T-cell (primary cell): Measurements from ENCODE around the gene FHIT. TPM values are rescaled to one million over a fixed set of nuclear protein-coding genes. Genes with fewer than 3 reads are reported as not detected.

Source experiments
- ATAC-seq, 4 experiments: fragments of 200-7000 bp in 3 of 4; fragments of 150-1000 bp in 1 of 4; cut with Tn5 transposase; replicated peaks in 1 of 4; 1 replicate in 3 of 4; 2 replicates in 1 of 4; pipeline ENCODE4 v1.10.0; 2021; ENCODE audit warnings: moderate library complexity in 3 of 4, mild to moderate bottlenecking in 2 of 4, moderate number of reproducible peaks in 1 of 4
- CTCF ChIA-PET, 2 donors: fragments of 300-600 bp; sonication (Branson Sonifier 250); formaldehyde crosslinking; loops; one replicate each; lab custom pipeline; 2022; ENCODE audit warnings: antibody characterized with exemption in 2 of 2; lab: Charles Lee
- POLR2A ChIA-PET, 2 donors: fragments of 300-600 bp; sonication (Branson Sonifier 250); formaldehyde crosslinking; loops; one replicate each; lab custom pipeline; 2022; ENCODE audit warnings: antibody characterized with exemption in 2 of 2; lab: Charles Lee
- DNase-seq, 35 experiments: peaks; one replicate each; pipeline versions ENCODE4 v3.0.0 to v3.0.0-alpha.2; 2013 to 2023
- H3K27ac ChIP-seq: one replicate; pipeline ENCODE4 v1.5.1; 2013; ENCODE audit warnings: low read length
- H3K27me3 ChIP-seq, 2 experiments: replicated peaks in 1 of 2; 1 replicate in 1 of 2; 2 replicates in 1 of 2; pipeline versions ENCODE4 v1.6.1 to v1.7.0; 2013; ENCODE audit warnings: low read length in 1 of 2, mixed read lengths in 1 of 2; ENCODE audit not compliant: control insufficient read depth in 2 of 2, insufficient read depth in 2 of 2; ENCODE audit errors: extremely low read depth in 1 of 2
- H3K36me3 ChIP-seq, 2 donors: 1 replicate in 1 of 2; 2 replicates in 1 of 2; pipeline versions ENCODE4 v1.6.1 to v1.7.0; 2013; ENCODE audit warnings: low read length in 1 of 2; ENCODE audit not compliant: control insufficient read depth in 2 of 2, insufficient read depth in 1 of 2; ENCODE audit errors: extremely low read depth in 1 of 2
- H3K4me1 ChIP-seq, 2 experiments: 1 replicate in 1 of 2; 2 replicates in 1 of 2; pipeline versions ENCODE4 v1.6.1 to v1.7.0; 2013; ENCODE audit warnings: low read length in 2 of 2, mixed read lengths in 1 of 2; ENCODE audit not compliant: insufficient read depth in 2 of 2, control insufficient read depth in 1 of 2; ENCODE audit errors: extremely low read depth in 1 of 2
- H3K4me3 ChIP-seq, 2 donors: 1 replicate in 1 of 2; 2 replicates in 1 of 2; pipeline versions ENCODE4 v1.5.1 to v1.7.0; 2013; ENCODE audit warnings: mild to moderate bottlenecking in 2 of 2, low read length in 1 of 2, moderate library complexity in 1 of 2; ENCODE audit not compliant: control insufficient read depth in 1 of 2; ENCODE audit errors: extremely low read depth in 1 of 2
- H3K9me3 ChIP-seq: 2 replicates; pipeline ENCODE4 v1.7.0; 2013
- H3K27ac Mint-ChIP-seq, 2 donors: one replicate each; pipeline ENCODE4 v1.8.0; 2020 to 2021; ENCODE audit warnings: mild to moderate bottlenecking in 2 of 2, mixed read lengths in 2 of 2
- H3K27me3 Mint-ChIP-seq, 2 donors: one replicate each; pipeline ENCODE4 v1.8.0; 2021 to 2022; ENCODE audit warnings: mixed read lengths in 2 of 2
- H3K36me3 Mint-ChIP-seq: one replicate; pipeline ENCODE4 v1.8.0; 2021; ENCODE audit warnings: mixed read lengths
- H3K4me1 Mint-ChIP-seq, 3 donors: one replicate each; pipeline ENCODE4 v1.8.0; 2020 to 2022; ENCODE audit warnings: mixed read lengths in 3 of 3, mild to moderate bottlenecking in 1 of 3
- H3K4me3 Mint-ChIP-seq, 3 donors: one replicate each; pipeline ENCODE4 v1.8.0; 2020 to 2022; ENCODE audit warnings: mild to moderate bottlenecking in 3 of 3, mixed read lengths in 3 of 3, moderate library complexity in 3 of 3
- H3K9me3 Mint-ChIP-seq, 3 donors: one replicate each; pipeline ENCODE4 v1.8.0; 2020 to 2022; ENCODE audit warnings: mixed read lengths in 3 of 3
- WGBS: methylation state at CpG from one replicate; pipeline ENCODE4 v1.1.5; 2013; ENCODE audit warnings: missing lambda C conversion rate; ENCODE audit not compliant: insufficient coverage; 5-methylcytosine and 5-hydroxymethylcytosine counted together
- total RNA-seq, 35 experiments: library from RNA in 6 of 35; stranded (reverse) in 6 of 35; fragments of 120-200 nt in 1 of 35; gene quantifications; one replicate each; pipeline versions ENCODE4 v1.2.1 to v1.2.4 and lab custom pipeline; 2013 to 2026

The FHIT gene
- total RNA-seq, 5 donors from 2014 or later (not counting 1 experiment from before 2014, with no cell fraction given), result 33.1 to 197 (median 78.3) TPM

DNA sequence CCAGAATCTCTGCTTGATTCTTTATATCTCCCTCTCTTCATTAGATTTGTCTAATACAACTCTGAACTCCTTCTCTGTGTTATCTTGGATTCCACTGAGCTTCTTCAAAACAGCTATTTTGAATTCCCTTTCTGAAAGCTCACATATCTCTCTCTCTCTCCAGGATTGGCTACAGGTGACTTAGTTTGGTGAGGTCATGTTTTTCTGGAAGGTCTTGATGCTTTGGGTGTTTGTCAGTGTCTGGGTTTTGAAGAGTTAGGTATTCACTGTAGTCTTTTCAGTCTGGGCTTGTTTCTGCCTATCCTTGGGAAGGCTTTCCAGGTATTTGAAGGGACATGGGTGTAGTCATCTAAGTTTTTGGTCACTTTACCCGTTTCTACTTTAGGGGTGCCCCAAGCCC is 781.8 kb downstream of the FHIT start:
- POLR2A ChIA-PET, result no interaction called here

GRCh38 chr3:60463685-60464084 is 787.6 kb downstream of the FHIT start:
- no peaks in the 10 kb centered on the region for H3K4me1 ChIP-seq
- DNase-seq, result no peak
- H3K4me3 ChIP-seq, result no peak overlapping the region
- H3K9me3 ChIP-seq, result no peaks in the 10 kb centered on the region
- WGBS, result no CpG with 5 or more reads among the region's 1 CpG
- ChIA-PET CTCF (no interaction called here), POLR2A (no interaction called here)
- H3K36me3 ChIP-seq, result no peaks in the 10 kb centered on the region
- Mint-ChIP-seq H3K36me3 (no peaks in the 10 kb centered on the region), H3K9me3 (peaks cover 9 to 27% (median 13%) of the 10 kb centered on the region in 3 donors), H3K4me1 (no peaks in the 10 kb centered on the region), H3K27me3 (no peaks in the 10 kb centered on the region), H3K4me3 (no peak overlapping the region), H3K27ac (no peak overlapping the region)
- no peaks in the 10 kb centered on the region for H3K27me3 ChIP-seq
- no peak overlapping the region for H3K27ac ChIP-seq
- ATAC-seq, result no peak

More for the DNA sequence above, 781.8 kb downstream of the FHIT start:
- Mint-ChIP-seq H3K4me1 (no peaks in the 10 kb centered on the region), H3K27me3 (no peaks in the 10 kb centered on the region), H3K9me3 (peaks cover 15 to 34% (median 19%) of the 10 kb centered on the region in 3 donors), H3K27ac (no peak overlapping the region), H3K4me3 (no peak overlapping the region), H3K36me3 (peaks cover 8% of the 10 kb centered on the region)
- H3K4me3 ChIP-seq, result no peak overlapping the region
- ATAC-seq, result no peak
- no peak overlapping the region for H3K27ac ChIP-seq
- H3K9me3 ChIP-seq, result no peaks in the 10 kb centered on the region
- DNase-seq, result no peak
- H3K27me3 ChIP-seq, result peaks cover 0 to 3% of the 10 kb centered on the region in 2 experiments
- no peaks in the 10 kb centered on the region for H3K36me3 ChIP-seq
- CTCF ChIA-PET, result no interaction called here
- no CpG with 5 or more reads among the region's 1 CpG for WGBS
- H3K4me1 ChIP-seq, result no peaks in the 10 kb centered on the region

GRCh38 chr3:60461267-60461666 is 790.0 kb downstream of the FHIT start:
- no peak overlapping the region for H3K27ac ChIP-seq
- ATAC-seq, result no peak
- H3K4me1 ChIP-seq, result no peaks in the 10 kb centered on the region
- DNase-seq, result no peak
- Mint-ChIP-seq H3K36me3 (no peaks in the 10 kb centered on the region), H3K4me1 (peaks cover 2 to 5% (median 2%) of the 10 kb centered on the region in 3 donors), H3K9me3 (peaks cover 2 to 14% (median 10%) of the 10 kb centered on the region in 3 donors), H3K27ac (no peak overlapping the region), H3K4me3 (no peak overlapping the region), H3K27me3 (no peaks in the 10 kb centered on the region)
- H3K9me3 ChIP-seq, result no peaks in the 10 kb centered on the region
- H3K4me3 ChIP-seq, result no peak overlapping the region
- ChIA-PET CTCF (no interaction called here), POLR2A (no interaction called here)
- no peaks in the 10 kb centered on the region for H3K27me3 ChIP-seq
- WGBS, result 86% methylated on average over 1 of the region's 4 CpGs
- no peaks in the 10 kb centered on the region for H3K36me3 ChIP-seq

DNA sequence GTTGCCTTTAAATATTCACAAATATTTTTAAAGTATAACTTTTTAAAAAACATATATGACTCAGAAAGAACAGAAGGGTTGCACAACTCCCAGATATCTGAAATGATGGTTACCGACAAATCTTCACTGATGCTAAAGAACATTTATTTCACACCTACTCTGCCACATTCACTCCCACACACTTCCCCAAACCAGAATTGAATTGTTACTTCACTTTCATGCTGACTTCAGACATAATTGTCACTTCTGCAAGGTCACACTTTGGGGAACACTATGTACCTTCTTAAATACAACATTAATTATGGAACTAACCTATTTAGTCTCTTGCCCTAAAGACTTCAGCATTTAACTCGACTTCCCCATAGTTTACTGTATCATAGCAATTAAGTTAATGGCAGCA is 795.1 kb downstream of the FHIT start:
- H3K27ac Mint-ChIP-seq, result no peak overlapping the region
- ATAC-seq (no peak), DNase-seq (no peak)

GRCh38 chr3:60453326-60453725 is 797.9 kb downstream of the FHIT start:
- Mint-ChIP-seq H3K9me3 (peaks cover 0 to 5% (median 0%) of the 10 kb centered on the region in 3 donors), H3K4me3 (no peak overlapping the region), H3K36me3 (no peaks in the 10 kb centered on the region), H3K27me3 (no peaks in the 10 kb centered on the region), H3K4me1 (peaks cover 4 to 8% (median 4%) of the 10 kb centered on the region in 3 donors), H3K27ac (no peak overlapping the region)
- no peaks in the 10 kb centered on the region for H3K9me3 ChIP-seq
- no CpG with 5 or more reads among the region's 3 CpGs for WGBS
- ATAC-seq, result no peak
- H3K4me1 ChIP-seq, result no peaks in the 10 kb centered on the region
- H3K4me3 ChIP-seq, result no peak overlapping the region
- no peaks in the 10 kb centered on the region for H3K27me3 ChIP-seq
- ChIA-PET CTCF (no interaction called here), POLR2A (no interaction called here)
- DNase-seq, result no peak
- no peaks in the 10 kb centered on the region for H3K36me3 ChIP-seq
- no peak overlapping the region for H3K27ac ChIP-seq

More for the DNA sequence above, 795.1 kb downstream of the FHIT start:
- Histone ChIP-seq H3K27ac (no peak overlapping the region), H3K4me1 (no peaks in the 10 kb centered on the region), H3K36me3 (no peaks in the 10 kb centered on the region), H3K9me3 (no peaks in the 10 kb centered on the region), H3K27me3 (no peaks in the 10 kb centered on the region), H3K4me3 (no peak overlapping the region)
- CTCF ChIA-PET, result no interaction called here
- POLR2A ChIA-PET, result no interaction called here
- Mint-ChIP-seq H3K36me3 (no peaks in the 10 kb centered on the region), H3K4me3 (no peak overlapping the region), H3K27me3 (no peaks in the 10 kb centered on the region), H3K4me1 (peaks cover 4 to 8% (median 4%) of the 10 kb centered on the region in 3 donors), H3K9me3 (peaks cover 0 to 5% (median 0%) of the 10 kb centered on the region in 3 donors)
- WGBS, result 30% methylated on average over 1 of the region's 2 CpGs

GRCh38 chr3:60448696-60449095 is 802.6 kb downstream of the FHIT start:
- WGBS, result no CpG with 5 or more reads among the region's 3 CpGs
- ChIA-PET POLR2A (interaction anchor here in 1 of 2 donors (0.5 to 0.6 kb wide), 3 partner anchors 17 to 868 kb away, joined by 3 to 4 read pairs (median 3); no protein-coding TSS in a partner anchor), CTCF (no interaction called here)
- H3K36me3 Mint-ChIP-seq, result no peaks in the 10 kb centered on the region
- no peaks in the 10 kb centered on the region for H3K4me1 ChIP-seq
- H3K4me1 Mint-ChIP-seq, result peaks cover 0 to 3% (median 0%) of the 10 kb centered on the region in 3 donors
- H3K9me3 Mint-ChIP-seq, result no peaks in the 10 kb centered on the region
- no peak for ATAC-seq
- H3K4me3 Mint-ChIP-seq, result no peak overlapping the region
- DNase-seq, result no peak
- no peaks in the 10 kb centered on the region for H3K27me3 Mint-ChIP-seq
- no peaks in the 10 kb centered on the region for H3K36me3 ChIP-seq
- H3K9me3 ChIP-seq, result no peaks in the 10 kb centered on the region
- no peak overlapping the region for H3K27ac Mint-ChIP-seq
- no peak overlapping the region for H3K27ac ChIP-seq
- no peak overlapping the region for H3K4me3 ChIP-seq
- H3K27me3 ChIP-seq, result no peaks in the 10 kb centered on the region
